NCI-H1930 (cell line): ENCODE results near the gene PIANP.
A peak's percentile ranks its signal among the peaks of the same experiment; 100 is the strongest.
"Not testable (repeated sequence)": the region's sequence is repeated elsewhere in the genome, so short reads cannot be mapped to it uniquely, and the experiment has no call there.

Source experiments
- DNase-seq, 2 experiments: peaks; one replicate each; lab custom pipeline; 2025; lab: John Stamatoyannopoulos, UW

The PIANP gene

DNA sequence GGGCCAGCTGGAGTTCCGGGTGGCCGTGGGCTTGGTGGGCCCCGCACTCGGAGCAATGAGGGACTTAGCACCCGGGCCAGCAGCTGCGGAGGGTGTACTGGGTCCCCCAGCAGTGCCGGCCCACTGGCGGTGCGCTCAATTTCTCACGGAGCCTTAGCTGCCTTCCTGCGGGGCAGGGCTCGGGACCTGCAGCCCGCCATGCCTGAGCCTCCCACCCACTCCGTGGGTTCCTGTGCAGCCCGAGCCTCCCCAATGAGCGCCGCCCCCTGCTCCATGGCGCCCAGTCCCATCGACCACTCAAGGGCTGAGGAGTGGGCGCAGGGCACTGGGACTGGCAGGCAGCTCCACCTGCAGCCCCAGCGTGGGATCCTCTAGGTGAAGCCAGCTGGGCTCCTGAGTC lies 7.7 kb upstream of the PIANP start:
- DNase-seq, result not testable (repeated sequence)

DNA sequence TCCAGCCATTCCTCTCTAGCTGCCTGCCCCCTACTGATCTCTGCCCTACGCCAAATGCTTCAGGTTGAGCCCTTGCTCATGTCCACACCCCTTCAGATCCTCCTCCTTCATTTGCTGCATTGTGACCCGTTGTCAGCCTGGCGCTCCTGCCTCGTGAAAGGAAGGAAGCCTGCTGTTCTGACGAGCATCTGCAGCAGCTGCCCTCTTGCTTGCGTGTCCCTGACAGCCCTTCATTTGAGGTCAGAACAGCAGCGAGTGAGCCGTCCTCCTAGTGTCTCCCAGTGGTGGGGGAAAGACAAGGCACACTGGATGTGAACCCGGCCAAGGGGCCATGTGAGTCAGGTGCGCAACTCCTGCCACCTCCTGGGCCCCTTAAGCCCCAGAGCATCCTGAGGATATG lies 3.0 kb upstream of the PIANP start:
- DNase-seq, result peak in 1 of 2 experiments; percentile 31

DNA sequence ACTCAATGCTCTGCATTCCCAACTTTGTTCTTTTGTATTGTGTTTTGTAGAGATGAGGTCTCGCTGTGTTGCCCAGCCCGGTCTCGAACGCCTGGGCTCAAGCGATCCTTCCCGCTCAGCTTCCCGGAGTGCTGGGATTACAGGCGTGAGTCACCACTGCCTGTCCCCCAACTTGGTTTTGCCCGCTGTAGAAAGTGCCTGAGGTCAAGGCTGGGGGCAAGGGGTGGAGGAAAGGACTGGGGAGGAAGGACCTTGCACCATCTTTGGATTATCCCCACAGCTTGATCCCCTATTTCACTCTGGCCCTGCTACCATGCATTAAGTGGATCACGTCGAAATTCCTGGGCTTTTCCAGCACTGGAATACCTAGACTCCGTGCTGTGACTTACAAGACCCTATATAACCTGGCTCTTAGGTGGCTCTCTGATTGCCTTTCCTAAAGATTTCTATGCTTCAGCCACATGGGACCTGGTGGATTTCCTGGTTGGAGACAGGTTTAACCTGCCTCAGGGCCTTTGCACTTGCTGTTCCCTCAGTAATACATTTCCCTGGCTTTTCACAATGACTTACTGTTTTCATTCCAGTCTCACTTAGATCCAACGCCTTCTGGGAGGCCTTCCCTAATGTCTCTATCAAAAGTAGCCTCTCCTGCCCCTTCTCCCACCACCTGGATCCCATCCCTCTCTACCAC lies 608 bp upstream of the PIANP start:
- DNase-seq, result no peak

- peak in 1 of 2 experiments; percentile 19 for DNase-seq
Observed at GRCh38 chr12:6699989-6700645, 498 bp downstream of the PIANP start.

DNA sequence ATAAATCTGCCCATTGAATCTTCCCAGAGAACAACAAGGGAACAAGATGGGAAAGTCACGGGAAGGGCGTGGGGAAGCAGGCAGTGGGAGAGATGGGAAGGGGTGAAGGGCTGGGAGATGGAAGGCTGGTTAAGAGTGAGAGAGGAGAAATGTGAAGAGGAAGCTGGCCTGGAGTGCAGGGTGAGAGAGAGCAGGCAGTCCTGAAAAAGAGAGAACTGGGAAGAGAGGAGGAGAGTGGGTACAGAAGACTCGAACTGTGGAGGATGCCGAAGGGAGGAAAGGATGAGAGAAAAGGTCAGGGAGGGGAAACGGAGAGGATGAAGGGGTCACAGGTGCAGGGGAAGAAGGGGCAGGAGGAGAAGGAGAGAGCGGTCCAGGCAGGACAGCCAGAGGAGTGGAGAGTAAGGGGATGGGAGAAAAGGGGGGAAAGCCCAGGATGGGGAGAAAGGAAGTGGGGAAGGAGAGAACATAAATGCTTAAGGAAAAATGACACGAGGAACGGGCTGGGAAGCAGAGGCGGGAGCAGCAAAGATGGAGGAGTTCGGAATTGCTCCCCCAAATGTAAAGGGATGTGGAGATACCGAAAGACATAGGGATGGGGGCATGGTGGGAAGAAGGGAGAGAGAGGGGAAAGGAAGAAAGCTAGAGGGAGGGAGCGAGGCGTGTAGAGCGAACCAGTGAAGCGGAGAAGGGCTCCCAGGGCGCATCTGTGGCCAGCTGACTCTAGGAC lies 1.2 kb downstream of the PIANP start:
- DNase-seq, result no peak

DNA sequence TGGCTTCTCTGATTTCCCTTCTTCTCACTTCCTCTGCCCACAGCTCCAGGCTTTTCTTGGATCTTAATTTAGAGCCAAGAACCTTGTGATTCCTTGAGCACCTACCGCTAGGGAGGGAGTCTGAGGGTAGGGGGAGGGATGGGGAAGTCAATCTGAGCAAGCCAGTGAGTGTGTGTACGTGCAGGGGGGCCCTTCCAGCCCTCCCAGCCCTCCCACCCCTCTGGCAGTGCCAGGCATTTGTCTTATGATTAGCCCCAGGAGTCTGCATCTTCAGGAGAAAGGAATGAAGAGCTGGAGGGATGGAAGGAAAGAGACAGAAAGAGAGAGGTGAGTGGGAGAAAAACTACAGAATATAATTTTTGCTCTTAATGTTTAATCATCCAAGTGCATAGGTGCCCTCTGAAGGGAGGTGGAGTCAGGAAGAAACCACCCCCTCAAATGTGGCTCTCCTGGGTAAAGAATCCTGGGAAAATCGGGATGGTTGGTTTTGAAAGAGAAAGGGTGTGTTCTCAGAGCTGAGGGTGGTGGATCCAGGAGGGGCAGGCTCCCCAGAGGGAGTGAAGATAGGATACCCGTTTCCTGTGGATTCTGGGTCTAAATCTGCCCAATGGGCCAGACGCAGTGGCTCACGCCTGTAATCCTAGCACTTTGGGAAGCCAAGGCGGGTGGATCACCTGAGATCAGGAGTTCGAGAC lies 2.1 kb downstream of the PIANP start:
- DNase-seq, result no peak

GRCh38 chr12:6697584-6698351 lies 2.8 kb downstream of the PIANP start:
- peak; percentile 27 to 67 for DNase-seq

DNA sequence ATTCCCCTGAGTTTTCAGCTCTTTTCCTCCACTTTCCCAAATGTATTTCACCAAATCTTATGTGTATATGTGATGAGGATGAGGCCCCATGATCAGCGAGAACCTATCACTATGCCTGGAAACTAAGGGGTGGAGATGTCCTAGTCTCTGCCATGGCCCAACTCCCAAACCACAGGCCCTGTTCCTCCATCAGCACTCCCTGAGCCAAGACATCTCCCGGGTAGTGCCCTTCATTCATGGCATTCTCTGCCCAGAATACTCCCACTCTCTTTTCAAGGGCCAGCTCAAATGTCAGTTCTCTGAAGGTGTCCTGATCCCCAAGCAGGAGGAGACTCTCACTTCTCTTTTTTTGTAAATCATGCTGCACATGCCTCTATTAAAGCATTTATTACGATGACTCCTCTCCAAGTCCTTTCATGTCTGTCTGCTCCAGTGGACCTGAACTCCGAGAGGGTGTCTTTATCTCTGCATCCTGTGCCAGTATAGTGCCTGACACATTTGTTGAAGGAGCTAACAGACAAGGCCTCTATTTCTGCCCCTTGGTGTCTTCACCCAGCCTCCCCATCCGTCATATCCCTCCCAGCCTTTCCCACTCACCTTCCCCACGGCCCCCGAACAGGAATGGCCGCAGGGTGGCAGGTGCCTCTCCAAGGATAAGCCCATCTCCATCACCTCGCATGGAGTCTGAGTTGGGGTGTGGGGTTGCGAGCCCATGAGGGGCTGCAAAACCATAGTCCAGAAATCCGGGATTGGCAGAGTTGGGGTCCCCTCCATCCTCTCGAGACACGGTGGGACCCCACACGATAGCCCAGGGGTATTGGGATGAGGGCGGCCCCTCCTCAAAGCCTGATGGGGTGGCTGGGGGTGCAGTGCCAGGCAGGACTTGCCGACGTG lies 3.7 kb downstream of the PIANP start:
- no peak for DNase-seq

DNA sequence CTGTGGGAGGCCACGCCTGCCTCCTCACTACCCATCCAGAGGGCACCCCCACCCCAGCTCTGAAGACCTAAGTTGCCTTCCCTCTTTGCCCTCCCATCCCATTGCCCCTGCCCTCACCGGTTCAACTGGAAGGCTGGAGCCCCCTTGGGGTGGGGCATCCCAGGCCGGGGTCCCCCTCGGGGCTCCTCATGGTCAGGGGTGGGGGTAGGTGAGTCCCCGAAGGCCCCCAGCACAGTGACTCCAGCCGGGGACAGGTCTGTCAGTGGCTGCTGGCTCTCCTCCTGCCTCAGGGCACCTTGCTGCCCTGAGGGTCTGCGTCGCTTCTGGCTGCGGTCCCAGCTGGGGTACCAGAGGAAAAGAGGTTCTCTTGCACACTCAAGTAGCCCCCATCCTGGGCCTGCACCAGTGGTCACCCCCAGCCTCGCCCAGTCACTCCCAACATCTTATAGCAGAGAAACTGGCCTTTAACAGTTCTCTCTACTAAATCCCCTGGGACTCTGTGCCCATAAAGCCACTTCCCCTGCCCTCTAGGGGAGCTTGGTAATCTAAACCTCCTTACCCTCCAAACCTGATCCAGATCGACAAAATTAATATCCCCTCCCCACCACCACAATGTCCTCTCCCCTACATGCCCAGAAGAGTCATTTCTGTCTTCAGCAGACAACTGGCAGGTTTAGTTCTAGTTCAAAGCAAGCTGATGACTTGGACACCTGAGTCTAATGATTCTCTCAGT lies 5.1 kb downstream of the PIANP start:
- no peak for DNase-seq

- no peak for DNase-seq
Observed at GRCh38 chr12:6694701-6695100, 5.9 kb downstream of the PIANP start.

GRCh38 chr12:6693832-6694355 lies 6.7 kb downstream of the PIANP start:
- no peak for DNase-seq

DNA sequence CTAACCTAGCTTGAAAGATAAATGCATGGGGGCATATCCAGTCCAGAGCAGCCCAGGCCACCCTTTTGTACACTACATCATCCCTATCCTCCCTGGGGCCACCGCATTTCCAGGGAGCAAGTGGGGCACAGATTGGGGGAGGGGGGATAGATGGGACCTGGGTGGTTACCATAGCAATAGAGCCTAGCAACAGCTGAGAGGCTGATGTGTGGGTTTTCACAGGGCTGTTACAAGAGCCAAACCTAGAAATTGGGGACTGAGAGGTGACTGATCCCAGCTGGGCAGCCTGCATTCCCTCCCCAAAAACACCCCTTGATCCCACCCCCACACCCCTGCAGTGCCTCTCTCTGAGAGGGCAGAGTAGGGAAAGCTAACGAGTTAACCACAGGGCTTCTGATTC lies 7.7 kb downstream of the PIANP start:
- DNase-seq, result no peak

GRCh38 chr12:6691473-6691872 lies 9.1 kb downstream of the PIANP start:
- DNase-seq, result no peak

GRCh38 chr12:6688999-6689882 lies 11.4 kb downstream of the PIANP start, which contains the start of gene ZNF384:
TSS of gene ZNF384 (minus strand) at chr12:6689375. CDS start at chr12:6679520, 9,855 bp downstream.
- DNase-seq, result peak; percentile 99

DNA sequence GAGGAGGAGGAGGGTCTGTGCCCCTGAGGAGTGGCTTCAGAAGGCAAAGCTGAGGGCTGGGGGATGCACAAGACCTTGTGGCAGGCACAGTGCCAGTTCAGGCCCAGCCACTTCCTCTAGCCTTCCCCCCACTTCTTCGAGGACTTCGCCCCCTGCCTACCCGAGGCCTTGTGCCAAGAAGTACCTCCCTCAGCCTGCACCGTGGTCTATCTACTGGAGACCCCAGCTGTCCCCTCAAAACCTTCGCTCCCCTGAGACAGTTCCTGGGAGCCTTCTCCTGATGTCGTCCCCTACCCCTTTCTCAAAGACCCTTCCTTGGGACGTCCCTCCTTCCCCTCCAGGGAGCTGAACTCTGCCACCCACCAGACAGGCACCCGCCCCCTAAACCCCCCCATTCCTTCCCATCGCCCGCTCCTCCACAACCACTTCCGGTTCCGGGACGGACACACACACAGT lies 12.0 kb downstream of the PIANP start:
- DNase-seq, result no peak

- DNase-seq, result no peak
Observed at GRCh38 chr12:6685814-6686213, 14.8 kb downstream of the PIANP start.

GRCh38 chr12:6684609-6685008 lies 16.0 kb downstream of the PIANP start:
- peak; percentile 44 to 61 for DNase-seq

DNA sequence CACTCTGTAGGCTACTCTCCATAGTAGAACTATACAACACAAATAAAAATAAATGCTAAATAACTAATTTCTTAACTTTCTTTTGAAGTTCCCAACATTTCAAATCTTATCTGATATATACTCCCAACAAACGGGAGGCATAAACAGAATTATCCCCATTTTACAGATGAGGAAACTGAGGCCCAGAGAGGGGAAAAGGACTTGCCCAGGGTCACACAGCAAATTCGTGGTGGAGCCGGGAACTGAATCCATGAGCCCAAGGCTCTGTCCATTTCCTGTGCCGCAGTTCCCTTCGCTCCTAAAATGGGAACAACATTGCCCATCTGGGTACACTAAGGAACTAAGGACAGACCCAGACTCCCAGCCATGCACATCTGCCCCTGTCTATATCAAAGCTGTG lies 23.7 kb downstream of the PIANP start:
- DNase-seq, result no peak
